Mesangial cell (primary cell): ENCODE results near the gene ARGLU1. TPM values are rescaled to one million over a fixed set of nuclear protein-coding genes. Genes with fewer than 3 reads are reported as not detected.

Experiments used
- total RNA-seq: library from RNA; depleted of rRNA; stranded (reverse); fragments of >200 nt; gene quantifications from 2 replicates; pipeline ENCODE4 v1.2.3, GENCODE V29; 2015

The ARGLU1 gene, protein sequence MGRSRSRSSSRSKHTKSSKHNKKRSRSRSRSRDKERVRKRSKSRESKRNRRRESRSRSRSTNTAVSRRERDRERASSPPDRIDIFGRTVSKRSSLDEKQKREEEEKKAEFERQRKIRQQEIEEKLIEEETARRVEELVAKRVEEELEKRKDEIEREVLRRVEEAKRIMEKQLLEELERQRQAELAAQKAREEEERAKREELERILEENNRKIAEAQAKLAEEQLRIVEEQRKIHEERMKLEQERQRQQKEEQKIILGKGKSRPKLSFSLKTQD
- 19.2 and 23.7 TPM in 2 replicates for total RNA-seq

DNA sequence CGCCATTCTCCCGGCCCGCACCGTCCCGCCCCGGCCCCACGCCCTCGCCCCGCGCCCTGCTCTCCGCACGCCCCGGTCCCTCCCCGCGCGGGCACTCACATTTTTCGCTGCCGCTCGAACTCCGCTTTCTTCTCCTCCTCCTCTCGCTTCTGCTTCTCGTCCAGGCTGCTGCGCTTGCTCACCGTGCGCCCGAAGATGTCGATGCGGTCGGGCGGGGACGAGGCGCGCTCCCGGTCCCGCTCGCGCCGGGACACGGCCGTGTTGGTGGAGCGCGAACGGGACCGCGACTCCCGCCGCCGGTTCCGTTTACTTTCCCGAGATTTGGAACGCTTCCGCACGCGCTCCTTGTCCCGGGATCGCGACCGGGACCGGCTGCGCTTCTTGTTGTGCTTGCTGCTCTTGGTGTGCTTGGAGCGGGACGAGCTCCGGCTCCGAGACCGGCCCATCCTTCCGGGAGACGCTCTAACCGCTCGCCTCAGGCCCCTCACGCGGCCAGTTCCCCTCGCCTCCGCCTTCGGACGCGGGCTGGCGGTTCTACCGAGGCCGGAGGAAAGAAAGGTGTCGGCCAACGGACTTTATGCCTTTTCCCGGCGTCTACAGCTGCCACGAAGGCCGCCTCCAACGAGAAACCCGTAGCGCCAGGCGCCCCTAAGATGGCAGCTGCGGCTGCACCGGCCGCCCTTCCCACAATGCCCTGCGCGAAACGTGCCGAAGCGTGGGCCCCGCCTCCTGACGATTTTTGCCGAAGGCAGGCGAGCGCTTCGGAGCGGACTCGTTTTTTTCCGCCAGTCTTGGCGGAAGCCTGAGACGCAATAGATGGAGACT lies at the start of gene ARGLU1:
Gene ARGLU1 (minus strand): TSS at position 664 of the 825 bp plus-strand sequence. CDS start 218 bp downstream, at position 446.

GRCh38 chr13:106535552-106536243 lies 32.2 kb downstream of the ARGLU1 start, which contains the start of gene EFNB2:
TSS of gene EFNB2 (minus strand) at chr13:106535662. CDS start at chr13:106534964, 698 bp downstream.

Other genes starting within 250 kb of the ARGLU1 start
- 51.8 and 54.9 TPM in 2 replicates for gene EFNB2, start 32.5 kb downstream of the ARGLU1 start, total RNA-seq